ENCODE measurements around the gene KDM1A.

Gene KDM1A

DNA sequence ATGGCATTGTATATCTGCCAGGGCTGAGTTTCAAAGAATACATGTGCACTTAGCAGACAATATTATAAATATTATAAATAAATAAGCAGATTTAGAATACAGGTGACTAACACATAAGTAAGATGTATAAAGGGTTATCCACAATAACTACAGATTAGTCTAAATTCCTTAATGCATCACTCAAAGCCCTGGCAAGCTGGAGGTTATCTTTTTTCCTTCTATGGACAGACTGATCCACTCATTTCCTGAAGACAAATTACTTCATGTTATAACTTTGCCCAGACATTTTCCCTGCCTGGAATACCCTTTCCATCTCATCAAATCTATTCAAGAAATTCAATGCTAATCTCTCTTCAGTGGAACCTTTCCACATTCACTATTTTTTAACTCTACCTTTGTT, 110.6 kb downstream of the KDM1A start:
- in situ Hi-C loops (cut with HindIII; ENCODE audit: low sequenced_read_pairs) = no loop called here

DNA sequence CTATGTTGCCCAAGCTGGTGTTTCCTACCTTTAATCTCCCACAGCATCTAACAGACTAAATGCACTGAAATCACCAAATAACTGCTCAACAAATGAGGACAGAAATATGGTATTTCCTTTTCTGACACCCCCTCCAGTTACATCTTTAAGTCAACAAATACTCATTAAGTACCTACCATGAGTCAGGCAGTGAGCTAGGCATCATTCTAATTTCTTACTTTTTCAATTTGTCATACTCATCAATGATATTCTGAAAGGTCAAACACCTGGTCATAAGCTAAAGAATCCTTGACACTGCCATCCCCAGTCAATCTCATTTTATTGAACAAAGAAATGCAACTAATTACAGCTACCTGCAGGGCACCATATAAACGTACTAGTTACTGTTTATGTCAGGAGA, 112.8 kb downstream of the KDM1A start:
- in situ Hi-C loops (cut with HindIII; ENCODE audit: low sequenced_read_pairs) = no loop called here

Measured in DLD1 (cell line).